Kidney capillary endothelial cell (primary cell): ENCODE results near the gene ECE1.

Experiments used
- DNase-seq: peaks from one replicate; pipeline ENCODE4 v3.0.0-alpha.2; 2018; ENCODE audit warnings: low spot score

ECE1 gene

GRCh38 chr1:21289700-21290545, at the start of gene ECE1:
Gene ECE1 (minus strand): TSS chr1:21290463. CDS start chr1:21290414, 49 bp downstream.
- no peak for DNase-seq

GRCh38 chr1:21339356-21340229, 49.3 kb upstream of the ECE1 start:
- no peak for DNase-seq

- no peak for DNase-seq
These were observed 48.5 kb upstream of the ECE1 start for GRCh38 chr1:21338573-21339355.

- DNase-seq, result peak; percentile 54
These were observed 47.8 kb upstream of the ECE1 start for GRCh38 chr1:21337928-21338572.

DNA sequence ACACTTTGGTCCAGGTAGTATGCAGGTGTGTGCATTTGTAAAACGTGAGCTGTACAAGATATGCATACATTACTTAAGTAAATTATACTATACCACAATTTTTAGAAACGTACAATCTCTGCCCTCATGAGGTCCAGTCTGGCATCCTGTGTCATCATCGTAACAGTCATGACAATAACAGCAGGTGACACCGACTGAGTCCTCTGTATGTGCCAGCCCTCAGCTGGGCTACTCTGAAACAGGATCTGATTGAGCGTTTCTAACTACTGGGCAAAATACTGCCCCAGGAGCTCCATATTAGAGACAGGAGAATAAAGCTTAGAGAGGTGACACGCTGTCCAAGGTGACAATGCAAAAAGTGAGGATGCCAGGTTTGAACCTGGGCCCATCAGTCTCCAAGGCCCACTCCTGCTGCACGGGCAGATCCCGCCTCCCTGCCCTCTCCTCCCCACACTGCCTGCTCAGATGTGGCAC, 47.2 kb upstream of the ECE1 start:
- DNase-seq, result no peak

DNA sequence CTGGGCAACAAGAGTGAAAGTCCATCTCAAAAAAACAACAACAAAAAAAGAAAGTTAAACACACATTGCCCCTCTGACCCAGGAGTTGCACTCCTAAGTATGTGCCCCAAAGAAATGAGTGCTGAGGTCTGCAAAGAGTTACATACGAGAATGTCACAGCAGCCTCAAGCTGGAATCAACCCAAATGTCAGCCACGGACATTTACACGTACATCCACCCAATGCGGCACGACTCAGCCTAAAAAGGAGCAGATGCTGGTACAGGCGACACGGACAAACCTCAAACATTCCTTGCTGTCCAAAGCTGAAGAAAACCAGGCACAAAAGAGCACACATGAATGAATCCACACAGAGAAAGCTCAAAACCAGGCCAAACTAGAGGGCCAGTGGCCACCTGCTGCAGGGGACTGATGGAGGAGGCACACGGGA, 46.8 kb upstream of the ECE1 start:
- no peak for DNase-seq

- DNase-seq, result no peak
These were observed 45.5 kb upstream of the ECE1 start for GRCh38 chr1:21335750-21336224.

- DNase-seq, result no peak
These were observed 44.9 kb upstream of the ECE1 start for GRCh38 chr1:21335088-21335691.

DNA sequence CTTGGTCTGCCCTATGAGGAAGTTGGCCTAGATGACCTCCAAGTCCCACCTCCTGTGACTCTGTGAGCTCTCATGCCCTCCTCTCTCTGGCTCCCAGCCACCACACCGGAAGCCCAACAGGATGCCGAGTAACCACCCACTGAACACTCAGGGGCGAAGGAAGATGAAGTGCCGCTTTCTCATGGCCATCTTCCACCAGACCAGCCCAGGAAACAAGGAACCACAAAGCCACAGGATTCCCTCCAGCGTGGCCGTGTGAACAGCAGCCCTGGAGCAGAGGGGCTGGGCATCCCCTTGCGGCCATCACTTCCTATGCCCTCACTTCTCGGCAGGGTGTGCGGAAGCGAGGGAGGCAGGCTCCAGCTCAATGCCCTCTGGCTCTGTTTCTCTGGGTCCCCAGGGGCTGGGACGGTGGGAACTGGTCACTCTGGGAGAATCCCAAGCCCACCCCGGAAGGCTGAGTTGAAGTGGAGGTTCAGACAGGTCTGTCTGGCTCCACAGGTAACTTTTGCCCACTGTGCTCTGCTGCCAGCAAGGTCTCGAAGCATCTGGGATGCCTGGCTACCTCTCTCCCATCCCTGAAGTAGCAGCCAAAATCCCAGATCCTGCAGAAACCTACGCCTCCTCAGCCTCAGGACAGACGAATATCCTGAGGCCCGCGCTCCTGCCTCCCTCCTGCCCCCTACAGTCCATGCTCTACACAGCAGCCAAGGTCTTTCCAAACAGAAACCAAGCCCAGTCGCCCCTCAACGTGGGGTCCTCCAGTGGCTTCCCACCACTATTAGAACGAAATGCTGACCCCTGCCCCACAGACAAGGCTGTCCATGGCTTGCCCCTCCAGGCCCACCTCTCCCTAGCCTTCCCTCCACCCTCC, 44.2 kb upstream of the ECE1 start:
- peak; percentile 94 for DNase-seq

DNA sequence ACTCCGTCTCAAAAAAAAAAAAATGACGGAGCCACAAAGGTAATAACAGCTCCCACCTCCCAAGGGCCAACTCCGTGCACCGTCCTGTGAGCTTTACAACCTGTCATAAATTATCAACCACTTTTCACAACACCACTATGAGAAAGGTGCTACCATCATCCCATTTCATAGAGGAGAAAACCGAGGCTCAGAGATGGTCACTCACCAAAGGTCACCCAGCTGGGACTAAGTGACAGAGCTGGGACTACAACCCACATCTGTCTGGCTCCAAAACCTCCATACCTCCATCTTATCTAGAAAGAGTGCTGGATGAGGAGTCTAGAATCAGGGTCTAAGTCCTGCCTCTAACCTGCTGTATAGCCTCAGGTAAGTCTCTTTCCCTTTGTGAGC, 43.6 kb upstream of the ECE1 start:
- no peak for DNase-seq

GRCh38 chr1:21332554-21333311, 42.5 kb upstream of the ECE1 start:
- no peak for DNase-seq

GRCh38 chr1:21331752-21332478, 41.7 kb upstream of the ECE1 start:
- no peak for DNase-seq

GRCh38 chr1:21330544-21330943, 40.3 kb upstream of the ECE1 start:
- DNase-seq, result peak; percentile 52

GRCh38 chr1:21329209-21329844, 39.1 kb upstream of the ECE1 start:
- DNase-seq, result no peak

DNA sequence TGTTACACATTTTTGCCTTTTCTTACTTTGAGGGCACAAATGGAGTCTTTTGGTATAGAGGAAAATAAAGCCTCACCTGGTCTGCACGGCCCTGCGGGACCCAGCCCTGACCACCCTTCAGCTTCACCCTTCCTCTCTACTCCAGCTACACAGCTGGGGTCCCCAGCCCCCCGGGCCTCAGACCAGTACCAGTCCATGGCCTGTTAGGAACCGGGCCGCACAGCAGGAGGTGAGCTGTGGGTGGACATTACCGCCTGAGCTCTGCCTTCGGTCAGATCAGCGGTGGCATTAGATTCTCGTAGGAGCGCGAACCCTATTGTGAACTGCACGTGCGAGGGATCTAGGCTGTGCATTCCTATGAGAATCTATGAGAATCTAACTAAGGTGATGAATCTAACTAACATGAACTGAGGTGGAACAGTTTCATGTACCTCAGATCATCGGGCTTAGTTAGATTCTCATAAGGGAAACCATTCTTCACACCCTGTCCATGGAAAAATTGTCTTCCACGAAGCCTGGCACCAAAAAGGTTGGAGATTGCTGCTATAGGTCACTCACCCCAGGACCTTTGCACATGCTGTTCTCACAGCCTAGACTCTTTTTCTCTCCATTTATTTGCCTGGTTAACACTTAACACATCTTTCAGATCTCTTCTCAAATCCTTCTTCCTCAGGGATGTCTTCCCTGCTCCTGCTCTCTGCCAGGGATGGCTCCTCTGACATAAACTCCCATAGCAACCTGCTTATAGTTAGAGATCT, 37.5 kb upstream of the ECE1 start:
- DNase-seq, result no peak

- DNase-seq, result no peak
These were observed 36.6 kb upstream of the ECE1 start for GRCh38 chr1:21326861-21327344.

- no peak for DNase-seq
These were observed 35.6 kb upstream of the ECE1 start for GRCh38 chr1:21325731-21326387.
